Thymus (tissue), 14 donors: ENCODE results near the gene TRPC1. TPM values are rescaled to one million over a fixed set of nuclear protein-coding genes. Genes with fewer than 3 reads are reported as not detected.

ENCODE experiments used
- DNase-seq, 9 donors: peaks; one replicate each; pipeline ENCODE4 v3.0.0-alpha.2; 2013; ENCODE audit warnings: low spot score in 9 of 9, low read depth in 6 of 9, missing footprints in 1 of 9
- H3K27ac ChIP-seq, 2 donors: one replicate each; pipeline ENCODE4 v1.5.1; 2013; ENCODE audit warnings: control low read depth in 1 of 2, low read depth in 1 of 2, low read length in 1 of 2, mild to moderate bottlenecking in 1 of 2, moderate library complexity in 1 of 2
- H3K27me3 ChIP-seq, 2 donors: one replicate each; pipeline ENCODE4 v1.5.1; 2013; ENCODE audit warnings: low read length in 1 of 2; ENCODE audit not compliant: control insufficient read depth in 2 of 2, insufficient read depth in 1 of 2
- H3K36me3 ChIP-seq, 2 donors: one replicate each; pipeline ENCODE4 v1.5.1; 2013; ENCODE audit warnings: low read length in 1 of 2, mild to moderate bottlenecking in 1 of 2, moderate library complexity in 1 of 2; ENCODE audit not compliant: control insufficient read depth in 2 of 2, insufficient read depth in 2 of 2
- H3K4me1 ChIP-seq, 2 donors: one replicate each; pipeline ENCODE4 v1.5.1; 2013; ENCODE audit warnings: low read length in 2 of 2; ENCODE audit not compliant: control insufficient read depth in 2 of 2, insufficient read depth in 2 of 2
- H3K4me3 ChIP-seq, 2 donors: one replicate each; pipeline ENCODE4 v1.5.1; 2013; ENCODE audit warnings: low read length in 2 of 2, control low read depth in 1 of 2, mild to moderate bottlenecking in 1 of 2
- H3K9me3 ChIP-seq, 2 donors: one replicate each; pipeline ENCODE4 v1.5.1; 2013; ENCODE audit warnings: low read length in 1 of 2, mild to moderate bottlenecking in 1 of 2; ENCODE audit not compliant: control insufficient read depth in 2 of 2, insufficient read depth in 1 of 2
- WGBS: extraction: QIAGEN DNeasy Blood & Tissue Kit; methylation state at CpG from one replicate; pipeline ENCODE4 v1.1.7; 2013; 5-methylcytosine and 5-hydroxymethylcytosine counted together
- long read RNA-seq, 10 donors: transcript quantifications; one replicate each; lab custom pipeline, GENCODE V29; 2026
- polyA plus RNA-seq: library from polyadenylated mRNA; stranded (reverse); fragments of 200-250 nt; gene quantifications from one replicate; pipeline ENCODE4 v1.2.3, GENCODE V29; 2013
- total RNA-seq: library from RNA; stranded (reverse); fragments of 120-200 nt; gene quantifications from one replicate; pipeline ENCODE4 v1.2.4, GENCODE V29; 2013
- donor health status: healthy.

Gene TRPC1
- total RNA-seq (3.1 TPM), polyA plus RNA-seq (7.1 TPM)
- long read RNA-seq, donor 1: 0 reads
- long read RNA-seq, donor 2: 0 reads
- long read RNA-seq, donor 3: 0 reads
- long read RNA-seq, donor 4: 0 reads
- long read RNA-seq, donor 5: 0 reads
- long read RNA-seq, donor 6, full-length matches to known transcripts: 2 of 2 reads
- long read RNA-seq, donor 6, partial matches to known transcripts: 0 of 2 reads
- long read RNA-seq, donor 6, other reads (novel, unspliced or antisense): 0 of 2 reads
- long read RNA-seq, donor 7: 0 reads
- long read RNA-seq, donor 8: 0 reads
- long read RNA-seq, donor 9: 0 reads
- long read RNA-seq, donor 10, full-length matches to known transcripts: 1 of 1 reads
- long read RNA-seq, donor 10, partial matches to known transcripts: 0 of 1 reads
- long read RNA-seq, donor 10, other reads (novel, unspliced or antisense): 0 of 1 reads

DNA sequence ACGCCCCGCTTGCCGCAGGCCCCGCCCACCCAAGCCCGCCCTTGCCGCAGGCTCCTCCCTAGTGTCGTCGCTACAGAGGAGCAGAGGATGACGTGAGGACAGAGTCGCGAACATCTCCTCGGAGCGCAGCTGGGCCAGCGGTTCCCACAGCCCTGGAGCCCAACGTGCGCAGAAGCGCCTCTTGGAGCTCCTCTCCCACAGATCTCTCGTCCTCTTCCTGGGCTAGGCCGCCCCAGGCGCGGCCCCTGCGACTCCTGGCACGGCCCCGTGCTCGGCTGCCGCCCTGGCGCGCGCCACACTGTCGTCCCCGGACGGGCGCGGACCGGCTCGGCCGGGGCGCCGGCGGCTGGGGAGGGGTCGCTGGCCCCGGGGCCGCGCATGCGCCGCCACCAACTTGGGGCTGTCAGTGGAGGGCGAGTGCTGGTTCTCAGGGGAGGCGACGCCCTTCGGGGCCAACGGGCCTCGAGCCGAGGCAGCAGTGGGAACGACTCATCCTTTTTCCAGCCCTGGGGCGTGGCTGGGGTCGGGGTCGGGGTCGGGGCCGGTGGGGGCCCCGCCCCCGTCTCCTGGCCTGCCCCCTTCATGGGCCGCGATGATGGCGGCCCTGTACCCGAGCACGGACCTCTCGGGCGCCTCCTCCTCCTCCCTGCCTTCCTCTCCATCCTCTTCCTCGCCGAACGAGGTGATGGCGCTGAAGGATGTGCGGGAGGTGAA, at the start of gene TRPC1:
TRPC1 (plus strand) TSS at position 67 of the 714 bp plus-strand sequence; CDS start at position 593, 526 bp downstream.
- Histone ChIP-seq H3K4me3 (peak within 1 kb of the TSS; percentile 53 to 65), H3K36me3 (no peaks in the 10 kb centered on the region), H3K9me3 (peaks cover 1 to 6% of the 10 kb centered on the region in 2 donors), H3K4me1 (peaks cover 3 to 7% of the 10 kb centered on the region in 2 donors), H3K27ac (peak within 1 kb of the TSS; percentile 32 to 40), H3K27me3 (peaks cover 14 to 47% of the 10 kb centered on the region in 2 donors)
- WGBS: under 1% methylated on average over 73 of the region's 73 CpGs
- DNase-seq: peak in 8 of 9 donors; percentile 23 to 91 (median 78)

DNA sequence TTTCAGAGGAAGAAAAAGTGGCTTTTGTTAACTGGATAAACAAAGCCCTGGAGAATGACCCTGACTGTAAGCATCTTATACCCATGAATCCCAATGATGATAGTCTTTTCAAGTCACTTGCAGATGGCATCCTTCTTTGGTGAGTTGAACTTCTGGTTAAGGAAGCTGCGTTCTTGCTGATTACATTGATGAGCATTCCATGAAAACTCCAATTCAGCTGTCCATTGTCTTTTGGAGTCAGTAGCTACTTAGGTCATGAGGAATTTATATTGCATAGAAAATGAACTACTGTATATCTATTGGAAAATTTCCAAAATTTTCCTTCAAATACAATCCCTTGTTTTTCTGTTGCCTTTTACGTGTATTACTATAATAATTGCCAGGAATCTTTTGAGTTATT, 47.7 kb upstream of the TRPC1 start:
- DNase-seq: no peak
- H3K9me3 ChIP-seq: no peaks in the 10 kb centered on the region
- 96% methylated on average over 2 of the region's 2 CpGs for WGBS
- H3K36me3 ChIP-seq: no peaks in the 10 kb centered on the region
- H3K4me1 ChIP-seq: no peaks in the 10 kb centered on the region
- H3K27me3 ChIP-seq: no peaks in the 10 kb centered on the region
- H3K4me3 ChIP-seq: no peak overlapping the region
- no peak overlapping the region for H3K27ac ChIP-seq

- no peak overlapping the region for H3K27ac ChIP-seq
- H3K4me3 ChIP-seq: no peak overlapping the region
- no peaks in the 10 kb centered on the region for H3K27me3 ChIP-seq
- DNase-seq: no peak
- WGBS: 95% methylated on average over 2 of the region's 2 CpGs
- H3K4me1 ChIP-seq: no peaks in the 10 kb centered on the region
- H3K9me3 ChIP-seq: no peaks in the 10 kb centered on the region
- H3K36me3 ChIP-seq: no peaks in the 10 kb centered on the region
These were observed 43.1 kb upstream of the TRPC1 start for GRCh38 chr3:142680710-142681109.

- Histone ChIP-seq H3K9me3 (no peaks in the 10 kb centered on the region), H3K27ac (no peak overlapping the region), H3K4me3 (no peak overlapping the region), H3K4me1 (no peaks in the 10 kb centered on the region), H3K36me3 (peaks cover 0 to 8% of the 10 kb centered on the region in 2 donors), H3K27me3 (no peaks in the 10 kb centered on the region)
- no peak for DNase-seq
- WGBS: 96% methylated on average over 2 of the region's 2 CpGs
These were observed 33.2 kb upstream of the TRPC1 start for GRCh38 chr3:142690613-142691012.

DNA sequence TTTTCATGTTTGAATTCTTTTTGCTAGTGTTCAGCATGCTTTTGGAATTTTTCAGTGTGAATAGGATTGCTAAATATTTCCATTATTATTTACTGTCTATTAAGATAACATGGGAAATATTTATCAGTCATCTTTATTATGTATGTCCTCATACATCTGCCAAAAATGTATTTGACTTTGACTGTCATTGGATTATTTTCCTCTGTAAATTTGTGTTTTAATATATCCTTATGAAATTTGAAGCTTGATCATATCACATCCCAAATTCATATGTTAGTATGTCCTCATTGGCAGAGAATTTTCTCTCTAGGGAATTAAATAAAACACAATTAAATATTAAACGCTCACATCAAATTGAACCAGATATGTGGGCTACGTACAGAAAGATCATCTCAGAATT, 32.3 kb upstream of the TRPC1 start:
- no peaks in the 10 kb centered on the region for H3K9me3 ChIP-seq
- DNase-seq: no peak
- H3K27me3 ChIP-seq: no peaks in the 10 kb centered on the region
- peaks cover 0 to 5% of the 10 kb centered on the region in 2 donors for H3K36me3 ChIP-seq
- WGBS: 97% methylated on average over 2 of the region's 2 CpGs
- no peaks in the 10 kb centered on the region for H3K4me1 ChIP-seq
- no peak overlapping the region for H3K27ac ChIP-seq
- no peak overlapping the region for H3K4me3 ChIP-seq

- 91% methylated on average over 7 of the region's 7 CpGs for WGBS
- Histone ChIP-seq H3K27me3 (no peaks in the 10 kb centered on the region), H3K4me1 (no peaks in the 10 kb centered on the region), H3K9me3 (no peaks in the 10 kb centered on the region), H3K27ac (no peak overlapping the region), H3K36me3 (no peaks in the 10 kb centered on the region), H3K4me3 (no peak overlapping the region)
- no peak for DNase-seq
These were observed 30.5 kb upstream of the TRPC1 start for GRCh38 chr3:142693136-142693853.

DNA sequence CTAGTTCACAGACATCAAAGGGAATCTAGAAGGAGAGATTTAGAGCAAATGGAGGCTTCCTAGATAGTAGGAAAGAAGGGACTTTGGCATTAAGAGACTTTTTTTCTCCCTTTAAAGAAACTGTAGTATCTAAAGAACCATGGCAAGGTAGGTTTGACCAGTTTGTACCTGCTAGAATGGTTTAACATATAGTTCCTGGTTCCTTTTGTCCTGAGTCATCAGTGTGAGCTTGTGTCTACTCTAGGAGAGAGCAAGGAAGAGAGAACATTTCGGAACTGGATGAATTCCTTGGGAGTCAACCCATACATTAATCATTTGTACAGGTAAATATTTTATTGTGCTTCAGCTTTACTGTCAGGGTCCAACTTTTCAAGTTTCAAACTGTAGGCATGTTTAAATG, 29.6 kb upstream of the TRPC1 start:
- H3K36me3 ChIP-seq: no peaks in the 10 kb centered on the region
- no peak overlapping the region for H3K27ac ChIP-seq
- H3K9me3 ChIP-seq: no peaks in the 10 kb centered on the region
- H3K4me3 ChIP-seq: no peak overlapping the region
- no peaks in the 10 kb centered on the region for H3K4me1 ChIP-seq
- WGBS: 97% methylated on average over 1 of the region's 1 CpG
- DNase-seq: no peak
- no peaks in the 10 kb centered on the region for H3K27me3 ChIP-seq

- Histone ChIP-seq H3K4me1 (no peaks in the 10 kb centered on the region), H3K9me3 (no peaks in the 10 kb centered on the region), H3K36me3 (no peaks in the 10 kb centered on the region), H3K4me3 (no peak overlapping the region), H3K27ac (no peak overlapping the region), H3K27me3 (no peaks in the 10 kb centered on the region)
- no peak for DNase-seq
- 95% methylated on average over 2 of the region's 2 CpGs for WGBS
These were observed 18.6 kb upstream of the TRPC1 start for GRCh38 chr3:142705198-142705597.
